ENCODE data around the gene ZNF574.

DNA sequence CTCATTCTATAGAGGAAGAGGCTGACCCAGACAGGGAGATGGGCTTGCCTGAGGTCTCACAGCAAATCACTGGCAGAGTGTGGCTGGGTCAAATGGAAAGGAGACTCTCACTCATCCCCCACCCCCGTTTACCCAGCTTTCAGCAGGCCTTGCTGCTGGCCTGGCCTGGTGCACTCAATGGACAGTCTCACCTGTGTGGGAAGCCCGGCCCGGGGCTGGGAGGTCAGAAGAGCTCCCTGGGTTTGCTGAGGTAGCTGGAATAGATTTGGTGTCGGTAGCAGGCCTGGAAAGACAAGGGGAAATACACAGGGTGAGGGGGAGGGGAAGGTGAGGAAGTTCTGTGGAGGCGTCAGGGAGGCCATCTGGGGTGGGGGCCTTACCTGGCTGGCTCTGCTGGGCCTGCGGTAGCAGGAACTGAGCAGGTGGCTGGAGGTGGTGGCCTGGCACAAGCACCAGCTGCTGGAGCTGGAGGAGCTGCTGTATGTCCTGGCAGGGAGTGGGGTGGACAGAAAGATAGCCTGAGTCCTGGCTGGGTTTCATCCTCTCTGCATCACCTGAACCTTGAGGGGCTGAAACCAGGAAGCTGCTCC is 23.5 kb downstream of the ZNF574 start:
- TF ChIP-seq, protein P1, sequence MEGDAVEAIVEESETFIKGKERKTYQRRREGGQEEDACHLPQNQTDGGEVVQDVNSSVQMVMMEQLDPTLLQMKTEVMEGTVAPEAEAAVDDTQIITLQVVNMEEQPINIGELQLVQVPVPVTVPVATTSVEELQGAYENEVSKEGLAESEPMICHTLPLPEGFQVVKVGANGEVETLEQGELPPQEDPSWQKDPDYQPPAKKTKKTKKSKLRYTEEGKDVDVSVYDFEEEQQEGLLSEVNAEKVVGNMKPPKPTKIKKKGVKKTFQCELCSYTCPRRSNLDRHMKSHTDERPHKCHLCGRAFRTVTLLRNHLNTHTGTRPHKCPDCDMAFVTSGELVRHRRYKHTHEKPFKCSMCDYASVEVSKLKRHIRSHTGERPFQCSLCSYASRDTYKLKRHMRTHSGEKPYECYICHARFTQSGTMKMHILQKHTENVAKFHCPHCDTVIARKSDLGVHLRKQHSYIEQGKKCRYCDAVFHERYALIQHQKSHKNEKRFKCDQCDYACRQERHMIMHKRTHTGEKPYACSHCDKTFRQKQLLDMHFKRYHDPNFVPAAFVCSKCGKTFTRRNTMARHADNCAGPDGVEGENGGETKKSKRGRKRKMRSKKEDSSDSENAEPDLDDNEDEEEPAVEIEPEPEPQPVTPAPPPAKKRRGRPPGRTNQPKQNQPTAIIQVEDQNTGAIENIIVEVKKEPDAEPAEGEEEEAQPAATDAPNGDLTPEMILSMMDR (conservative IDR thresholded peaks at IDR 0.05 in 1 of 2, IDR thresholded peaks at IDR 0.05 in 1 of 2; ENCODE audit: extremely low read depth in 1 of 2, insufficient read depth in 1 of 2, low read depth in 1 of 2, low read length in 2 of 2): no peak
- TF ChIP-seq EZH2 (IDR thresholded peaks at IDR 0.05; ENCODE audit: borderline replicate concordance, low read length): no peak
